ENCODE measurements around the gene NAT16. TPM values are rescaled to one million over a fixed set of nuclear protein-coding genes. Genes with fewer than 3 reads are reported as not detected.

Gene NAT16
- total RNA-seq, 1 donor from 2014 or later = not detected

GRCh38 chr7:101167645-101168411 is 12.3 kb downstream of the NAT16 start:
- no peak for DNase-seq (ENCODE audit: low spot score)
- TF ChIP-seq CTCF (IDR thresholded peaks at IDR 0.05) = no peak
- peaks cover 2% of the 10 kb centered on the region for H3K36me3 Mint-ChIP-seq (ENCODE audit: low read depth)
- H3K4me3 Mint-ChIP-seq (ENCODE audit: unreplicated experiment) = no peak overlapping the region
- H3K9me3 Mint-ChIP-seq (ENCODE audit: low read depth) = no peaks in the 10 kb centered on the region
- no peak overlapping the region for H3K27ac Mint-ChIP-seq (ENCODE audit: unreplicated experiment)
- peaks cover 58% of the 10 kb centered on the region for H3K27me3 Mint-ChIP-seq (ENCODE audit: low read depth)
- peaks cover 52% of the 10 kb centered on the region for H3K4me1 Mint-ChIP-seq (ENCODE audit: low read depth)

DNA sequence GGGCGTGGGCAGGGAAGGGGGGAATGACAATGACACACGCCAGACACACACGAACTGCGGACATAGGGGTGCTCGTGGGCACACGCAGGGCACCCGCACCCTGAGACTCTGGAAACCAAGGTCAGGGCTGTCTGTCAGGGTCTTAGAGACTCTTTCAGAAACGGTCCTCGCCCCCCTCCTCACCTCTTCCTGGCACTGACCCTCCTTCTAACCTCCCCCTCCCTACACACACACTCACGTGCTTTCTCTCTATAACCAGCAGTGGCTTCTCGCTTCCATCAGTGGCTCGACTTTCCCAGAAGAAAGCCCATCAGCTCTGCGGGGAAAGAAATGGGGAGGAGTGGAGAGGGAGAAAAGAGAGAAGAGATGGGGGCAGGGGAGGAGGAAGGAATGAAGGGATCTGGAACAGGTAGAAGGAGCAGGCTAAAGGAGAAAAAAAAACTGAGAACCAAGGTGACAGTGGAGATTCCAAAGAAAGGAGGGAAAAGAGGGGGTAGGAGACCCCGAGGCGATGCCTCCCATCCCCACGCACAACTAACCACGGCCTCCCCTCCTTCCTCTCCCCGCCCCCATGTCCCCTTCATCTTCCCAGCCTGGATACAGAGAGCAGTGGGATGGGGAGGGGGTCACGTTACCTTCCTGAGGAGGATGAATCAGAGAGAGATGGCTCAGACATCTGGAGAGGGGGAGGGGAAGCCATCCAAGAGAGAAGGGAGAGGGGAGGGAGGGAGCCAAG is 13.0 kb downstream of the NAT16 start:
- Mint-ChIP-seq H3K9me3 (ENCODE audit: low read depth) (no peaks in the 10 kb centered on the region), H3K4me1 (ENCODE audit: low read depth) (peaks cover 55% of the 10 kb centered on the region), H3K36me3 (ENCODE audit: low read depth) (peaks cover 2% of the 10 kb centered on the region), H3K27ac (ENCODE audit: unreplicated experiment) (no peak overlapping the region), H3K4me3 (ENCODE audit: unreplicated experiment) (no peak overlapping the region), H3K27me3 (ENCODE audit: low read depth) (peaks cover 56% of the 10 kb centered on the region)
- no peak for TF ChIP-seq CTCF (IDR thresholded peaks at IDR 0.05)
- DNase-seq (ENCODE audit: low spot score) = no peak

DNA sequence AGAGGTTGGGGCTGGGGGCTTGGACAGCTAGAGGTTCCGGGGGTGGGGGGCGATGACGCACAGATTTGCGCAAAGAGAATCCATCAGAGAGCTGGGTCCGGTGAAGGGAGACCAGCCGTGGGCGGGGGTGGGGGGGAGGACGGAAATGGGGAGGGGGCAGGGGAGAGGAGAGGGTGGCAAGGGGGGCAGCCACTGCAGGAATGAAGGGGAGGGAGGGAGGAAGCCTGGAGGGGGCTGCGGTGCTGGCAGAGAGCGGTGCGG is 13.5 kb downstream of the NAT16 start:
- no peak for DNase-seq (ENCODE audit: low spot score)
- peaks cover 53% of the 10 kb centered on the region for H3K27me3 Mint-ChIP-seq (ENCODE audit: low read depth)
- no peaks in the 10 kb centered on the region for H3K9me3 Mint-ChIP-seq (ENCODE audit: low read depth)
- no peak overlapping the region for H3K4me3 Mint-ChIP-seq (ENCODE audit: unreplicated experiment)
- H3K27ac Mint-ChIP-seq (ENCODE audit: unreplicated experiment) = no peak overlapping the region
- peaks cover 52% of the 10 kb centered on the region for H3K4me1 Mint-ChIP-seq (ENCODE audit: low read depth)
- TF ChIP-seq CTCF (IDR thresholded peaks at IDR 0.05) = no peak
- H3K36me3 Mint-ChIP-seq (ENCODE audit: low read depth) = peaks cover 2% of the 10 kb centered on the region

DNA sequence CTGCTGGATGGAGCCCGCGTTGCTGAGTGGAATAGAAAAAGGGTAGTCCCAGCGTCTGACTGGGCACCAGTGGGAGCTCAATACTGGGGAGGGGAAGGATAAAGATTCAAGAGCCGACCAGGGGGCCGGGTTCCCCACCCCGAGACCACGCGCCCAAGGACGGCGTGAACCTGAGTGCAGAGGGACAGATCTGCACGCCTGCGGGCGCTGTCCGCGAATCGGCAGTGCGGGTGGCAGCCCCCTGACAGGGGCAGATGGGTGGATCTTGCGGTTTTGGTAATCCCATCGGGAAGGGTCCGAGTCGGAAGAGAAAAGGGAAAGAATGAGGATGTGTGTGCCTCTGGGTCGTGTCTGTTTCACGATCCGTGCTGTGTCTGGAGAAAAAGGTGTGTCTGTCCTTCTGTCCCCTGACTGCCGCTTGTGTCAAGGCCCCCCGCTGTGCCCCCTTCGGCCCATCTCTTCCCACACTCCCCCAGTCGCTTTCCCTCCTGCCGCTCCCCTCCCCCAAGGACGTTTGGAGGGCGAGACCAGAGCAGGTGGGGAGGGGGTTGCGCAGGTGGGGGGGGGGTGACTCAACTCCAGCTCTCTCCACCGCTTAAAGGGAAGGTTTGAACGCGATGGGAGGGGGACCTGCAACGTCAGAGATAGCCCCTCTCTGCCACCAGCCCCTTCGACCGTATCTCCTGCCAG is 14.0 kb downstream of the NAT16 start:
- Mint-ChIP-seq H3K36me3 (ENCODE audit: low read depth) (peaks cover 2% of the 10 kb centered on the region), H3K9me3 (ENCODE audit: low read depth) (no peaks in the 10 kb centered on the region), H3K4me1 (ENCODE audit: low read depth) (peaks cover 47% of the 10 kb centered on the region), H3K4me3 (ENCODE audit: unreplicated experiment) (peak overlapping the region; percentile 72), H3K27ac (ENCODE audit: unreplicated experiment) (peak overlapping the region; percentile 14), H3K27me3 (ENCODE audit: low read depth) (peaks cover 48% of the 10 kb centered on the region)
- TF ChIP-seq CTCF (IDR thresholded peaks at IDR 0.05) = no peak
- DNase-seq (ENCODE audit: low spot score) = no peak
